A549 (cell line): ENCODE measurements around the gene PDGFRA.
"Not testable (repeated sequence)": the region's sequence is repeated elsewhere in the genome, so short reads cannot be mapped to it uniquely, and the experiment has no call there.

Experiments
- ESRRA ChIP-seq: fragments of 150-350 bp; IDR thresholded peaks from 2 replicates; pipeline ENCODE4 v1.6.1; 2014; ENCODE audit warnings: mild to moderate bottlenecking, low read length, borderline replicate concordance
- FOSL2 ChIP-seq, 2 experiments: fragments of 450-650 bp in 1 of 2; fragments of >200 bp in 1 of 2; sonication (Bioruptor Twin) in 1 of 2; formaldehyde crosslinking; IDR thresholded peaks; 2 replicates each; pipeline versions ENCODE4 v1.5.0 to v1.6.1; 2016 to 2020; ENCODE audit warnings: mild to moderate bottlenecking in 1 of 2, moderate library complexity in 1 of 2
- MAZ ChIP-seq: fragments of 150-350 bp; IDR thresholded peaks from 2 replicates; pipeline ENCODE4 v1.6.1; 2014; ENCODE audit warnings: antibody characterized with exemption, low read depth, low read length, borderline replicate concordance
- MYC ChIP-seq: IDR thresholded peaks from 2 replicates; pipeline ENCODE4 v1.6.1; 2012; ENCODE audit warnings: mild to moderate bottlenecking, inconsistent platforms, low read length, improper control_type of control experiment, borderline replicate concordance
- POLR2A ChIP-seq: IDR thresholded peaks from 2 replicates; pipeline ENCODE4 v1.6.1; 2012; ENCODE audit warnings: mild to moderate bottlenecking, low read length
- POLR2AphosphoS2 ChIP-seq: conservative IDR thresholded peaks from 2 replicates; pipeline ENCODE4 v1.6.1; 2012; ENCODE audit warnings: low read length, improper control_type of control experiment, inconsistent platforms
- RAD21 ChIP-seq, 2 experiments: fragments of >200 bp in 1 of 2; sonication (Bioruptor Twin) in 1 of 2; formaldehyde crosslinking in 1 of 2; IDR thresholded peaks in 1 of 2; conservative IDR thresholded peaks in 1 of 2; 2 replicates in 1 of 2; 3 replicates in 1 of 2; pipeline ENCODE4 v1.6.1; 2012 to 2018; ENCODE audit warnings: inconsistent platforms in 1 of 2
- RCOR1 ChIP-seq: fragments of 150-350 bp; IDR thresholded peaks from 2 replicates; pipeline ENCODE4 v1.6.1; 2014; ENCODE audit warnings: antibody characterized with exemption, low read length, low read depth
- RNF2 ChIP-seq: fragments of 200-600 bp; sonication (generic); IDR thresholded peaks from 2 replicates; pipeline ENCODE4 v1.6.1; 2016; ENCODE audit warnings: low read depth, mild to moderate bottlenecking, antibody characterized with exemption, moderate library complexity, borderline replicate concordance
- TFCP2L1 ChIP-seq: fragments of 250-450 bp; sonication (Bioruptor Pico); IDR thresholded peaks from 2 replicates; pipeline ENCODE4 v1.5.0; 2021; ENCODE audit warnings: mild to moderate bottlenecking
- ZFP36 ChIP-seq: fragments of 450-650 bp; IDR thresholded peaks from 2 replicates; pipeline ENCODE4 v1.6.1; 2014; ENCODE audit warnings: borderline replicate concordance; ENCODE audit not compliant: partially characterized antibody
- TF ChIP-seq, protein P1 (sequence below): fragments of >200 bp; sonication (Bioruptor Twin); formaldehyde crosslinking; IDR thresholded peaks from 3 replicates; pipeline ENCODE4 v1.5.1; 2016
- TF ChIP-seq, protein P2 (sequence below): fragments of 450-650 bp; IDR thresholded peaks from 2 replicates; pipeline ENCODE4 v1.6.1; 2014; ENCODE audit warnings: antibody characterized with exemption
- TF ChIP-seq, protein P3 (sequence below): IDR thresholded peaks from 2 replicates; pipeline ENCODE4 v1.6.1; 2012

DNA sequence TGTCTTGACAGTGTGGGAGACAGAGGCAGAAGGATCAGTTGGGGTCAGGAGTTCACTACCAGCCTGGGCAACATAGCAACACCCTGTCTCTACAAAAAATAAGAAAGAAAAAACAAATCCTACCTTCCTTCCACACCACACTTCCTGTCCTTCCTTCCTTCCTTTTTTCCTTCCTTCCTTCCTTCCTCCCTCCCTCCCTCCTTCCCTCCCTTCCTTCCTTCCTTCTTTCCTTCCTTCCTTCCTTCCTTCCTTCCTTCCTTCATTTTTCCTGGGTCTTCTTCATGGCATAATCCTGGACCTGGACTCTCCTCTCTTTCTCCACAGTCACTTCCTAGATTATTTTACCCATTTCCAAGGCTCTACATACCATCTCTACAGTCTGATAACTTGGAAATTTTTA lies 105.7 kb downstream of the PDGFRA start:
- TF ChIP-seq, protein P1, sequence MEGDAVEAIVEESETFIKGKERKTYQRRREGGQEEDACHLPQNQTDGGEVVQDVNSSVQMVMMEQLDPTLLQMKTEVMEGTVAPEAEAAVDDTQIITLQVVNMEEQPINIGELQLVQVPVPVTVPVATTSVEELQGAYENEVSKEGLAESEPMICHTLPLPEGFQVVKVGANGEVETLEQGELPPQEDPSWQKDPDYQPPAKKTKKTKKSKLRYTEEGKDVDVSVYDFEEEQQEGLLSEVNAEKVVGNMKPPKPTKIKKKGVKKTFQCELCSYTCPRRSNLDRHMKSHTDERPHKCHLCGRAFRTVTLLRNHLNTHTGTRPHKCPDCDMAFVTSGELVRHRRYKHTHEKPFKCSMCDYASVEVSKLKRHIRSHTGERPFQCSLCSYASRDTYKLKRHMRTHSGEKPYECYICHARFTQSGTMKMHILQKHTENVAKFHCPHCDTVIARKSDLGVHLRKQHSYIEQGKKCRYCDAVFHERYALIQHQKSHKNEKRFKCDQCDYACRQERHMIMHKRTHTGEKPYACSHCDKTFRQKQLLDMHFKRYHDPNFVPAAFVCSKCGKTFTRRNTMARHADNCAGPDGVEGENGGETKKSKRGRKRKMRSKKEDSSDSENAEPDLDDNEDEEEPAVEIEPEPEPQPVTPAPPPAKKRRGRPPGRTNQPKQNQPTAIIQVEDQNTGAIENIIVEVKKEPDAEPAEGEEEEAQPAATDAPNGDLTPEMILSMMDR: not testable (repeated sequence)
- not testable (repeated sequence) for TF ChIP-seq RAD21 (conservative IDR thresholded peaks at IDR 0.05 in 1 of 2, IDR thresholded peaks at IDR 0.05 in 1 of 2); RCOR1; POLR2A; MAZ; TFCP2L1; RNF2; MYC; POLR2AphosphoS2; ESRRA; ZFP36; FOSL2 (IDR thresholded peaks at IDR 0.05); FOSL2 (CRISPR knock-in tag; IDR thresholded peaks at IDR 0.05)
- TF ChIP-seq, protein P2, sequence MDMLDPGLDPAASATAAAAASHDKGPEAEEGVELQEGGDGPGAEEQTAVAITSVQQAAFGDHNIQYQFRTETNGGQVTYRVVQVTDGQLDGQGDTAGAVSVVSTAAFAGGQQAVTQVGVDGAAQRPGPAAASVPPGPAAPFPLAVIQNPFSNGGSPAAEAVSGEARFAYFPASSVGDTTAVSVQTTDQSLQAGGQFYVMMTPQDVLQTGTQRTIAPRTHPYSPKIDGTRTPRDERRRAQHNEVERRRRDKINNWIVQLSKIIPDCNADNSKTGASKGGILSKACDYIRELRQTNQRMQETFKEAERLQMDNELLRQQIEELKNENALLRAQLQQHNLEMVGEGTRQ: not testable (repeated sequence)
- TF ChIP-seq, protein P3, sequence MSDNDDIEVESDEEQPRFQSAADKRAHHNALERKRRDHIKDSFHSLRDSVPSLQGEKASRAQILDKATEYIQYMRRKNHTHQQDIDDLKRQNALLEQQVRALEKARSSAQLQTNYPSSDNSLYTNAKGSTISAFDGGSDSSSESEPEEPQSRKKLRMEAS: not testable (repeated sequence)
